Loucy (cell line): ENCODE data around the gene ANKRD16.
"Not testable (repeated sequence)": the region's sequence is repeated elsewhere in the genome, so short reads cannot be mapped to it uniquely, and the experiment has no call there.

ENCODE experiments used
- H2AFZ ChIP-seq: fragments of 200-600 bp; sonication (generic); 2 replicates; pipeline ENCODE4 v1.6.0; 2016; ENCODE audit warnings: antibody characterized with exemption, mild to moderate bottlenecking, low read length, moderate library complexity
- H3F3A ChIP-seq: fragments of 200-600 bp; 2 replicates; pipeline ENCODE4 v1.6.0; 2016; ENCODE audit warnings: antibody characterized with exemption, low read depth, mild to moderate bottlenecking
- H3K27me3 ChIP-seq: fragments of 200-600 bp; sonication (generic); 2 replicates; pipeline ENCODE4 v1.6.1; 2014; ENCODE audit warnings: low read length, mild to moderate bottlenecking; ENCODE audit not compliant: insufficient read depth, poor library complexity, severe bottlenecking
- H3K36me3 ChIP-seq: fragments of 200-600 bp; sonication (generic); 2 replicates; pipeline ENCODE4 v1.6.1; 2016; ENCODE audit warnings: low read length; ENCODE audit not compliant: insufficient read depth
- H3K4me1 ChIP-seq: fragments of 200-600 bp; sonication (generic); 2 replicates; pipeline ENCODE4 v1.5.1; 2014; ENCODE audit warnings: low read length, mild to moderate bottlenecking; ENCODE audit not compliant: insufficient read depth, poor library complexity, severe bottlenecking
- H3K4me2 ChIP-seq: fragments of 200-600 bp; sonication (generic); 2 replicates; pipeline ENCODE4 v1.6.0; 2014; ENCODE audit warnings: antibody characterized with exemption, low read length, low read depth, mild to moderate bottlenecking; ENCODE audit not compliant: poor library complexity, severe bottlenecking
- H3K4me3 ChIP-seq: fragments of 200-600 bp; sonication (generic); 2 replicates; pipeline ENCODE4 v1.5.1; 2014; ENCODE audit warnings: low read length, mild to moderate bottlenecking, mixed read lengths; ENCODE audit not compliant: poor library complexity, severe bottlenecking
- H3K79me2 ChIP-seq: fragments of 200-600 bp; sonication (generic); 2 replicates; pipeline ENCODE4 v1.6.1; 2014; ENCODE audit warnings: low read length; ENCODE audit not compliant: insufficient read depth
- H3K9ac ChIP-seq: fragments of 200-600 bp; sonication (generic); 2 replicates; pipeline ENCODE4 v1.6.0; 2014; ENCODE audit warnings: mild to moderate bottlenecking, low read depth, low read length, moderate library complexity; ENCODE audit not compliant: poor library complexity, severe bottlenecking
- H3K9me2 ChIP-seq: fragments of 200-600 bp; sonication (generic); replicated peaks from 2 replicates; pipeline ENCODE4 v1.6.1; 2016; ENCODE audit warnings: low read depth, low read length, mixed read lengths
- H3K9me3 ChIP-seq: fragments of 200-600 bp; sonication (generic); 2 replicates; pipeline ENCODE4 v1.6.1; 2014; ENCODE audit warnings: mild to moderate bottlenecking, antibody characterized with exemption, low read length, low read depth; ENCODE audit not compliant: insufficient read depth
- H4K20me1 ChIP-seq: fragments of 200-600 bp; sonication (generic); 2 replicates; pipeline ENCODE4 v1.6.0; 2014; ENCODE audit warnings: antibody characterized with exemption, low read length, mild to moderate bottlenecking; ENCODE audit not compliant: insufficient read depth, poor library complexity, severe bottlenecking
- EZH2phosphoT487 ChIP-seq: fragments of 200-600 bp; IDR thresholded peaks from 2 replicates; pipeline ENCODE4 v1.6.1; 2018; ENCODE audit warnings: antibody characterized with exemption, mild to moderate bottlenecking, moderate library complexity, borderline replicate concordance
- TF ChIP-seq, protein P1 (sequence below): fragments of 200-600 bp; sonication (generic); conservative IDR thresholded peaks from 2 replicates; pipeline ENCODE4 v1.5.1; 2014; ENCODE audit warnings: mild to moderate bottlenecking, antibody characterized with exemption, low read length

The ANKRD16 gene

DNA sequence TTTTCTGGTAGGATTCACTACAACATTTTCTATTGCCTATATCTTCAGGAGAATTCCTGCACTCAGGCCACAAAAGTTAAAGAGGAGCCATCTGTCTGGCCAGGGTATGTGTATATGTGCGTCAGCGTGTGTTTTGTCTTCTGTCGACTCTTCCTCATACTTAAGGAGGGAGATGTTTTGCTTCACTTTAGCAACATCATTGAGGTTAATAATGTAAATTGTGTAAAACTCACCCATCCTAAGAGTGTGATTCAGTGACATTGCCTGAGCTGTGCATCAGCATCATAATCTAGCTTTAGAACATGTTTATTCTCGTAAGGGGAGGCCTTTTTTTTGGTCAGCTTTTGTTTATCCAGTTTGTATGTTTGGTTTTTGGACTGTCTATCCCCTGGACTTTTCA is 24.0 kb upstream of the ANKRD16 start:
- Histone ChIP-seq H3K27me3 (no peaks in the 10 kb centered on the region), H3K4me3 (no peak overlapping the region), H3K36me3 (peaks cover 90% of the 10 kb centered on the region; the same call in 1 of the 2 replicates), H4K20me1 (no peaks in the 10 kb centered on the region), H2AFZ (no peak overlapping the region), H3K9me2 (no peaks in the 10 kb centered on the region), H3K79me2 (no peaks in the 10 kb centered on the region), H3K9me3 (no peaks in the 10 kb centered on the region), H3K4me1 (no peaks in the 10 kb centered on the region), H3K4me2 (no peak overlapping the region), H3F3A (no peaks in the 10 kb centered on the region), H3K9ac (no peak overlapping the region)
- TF ChIP-seq, protein P1, sequence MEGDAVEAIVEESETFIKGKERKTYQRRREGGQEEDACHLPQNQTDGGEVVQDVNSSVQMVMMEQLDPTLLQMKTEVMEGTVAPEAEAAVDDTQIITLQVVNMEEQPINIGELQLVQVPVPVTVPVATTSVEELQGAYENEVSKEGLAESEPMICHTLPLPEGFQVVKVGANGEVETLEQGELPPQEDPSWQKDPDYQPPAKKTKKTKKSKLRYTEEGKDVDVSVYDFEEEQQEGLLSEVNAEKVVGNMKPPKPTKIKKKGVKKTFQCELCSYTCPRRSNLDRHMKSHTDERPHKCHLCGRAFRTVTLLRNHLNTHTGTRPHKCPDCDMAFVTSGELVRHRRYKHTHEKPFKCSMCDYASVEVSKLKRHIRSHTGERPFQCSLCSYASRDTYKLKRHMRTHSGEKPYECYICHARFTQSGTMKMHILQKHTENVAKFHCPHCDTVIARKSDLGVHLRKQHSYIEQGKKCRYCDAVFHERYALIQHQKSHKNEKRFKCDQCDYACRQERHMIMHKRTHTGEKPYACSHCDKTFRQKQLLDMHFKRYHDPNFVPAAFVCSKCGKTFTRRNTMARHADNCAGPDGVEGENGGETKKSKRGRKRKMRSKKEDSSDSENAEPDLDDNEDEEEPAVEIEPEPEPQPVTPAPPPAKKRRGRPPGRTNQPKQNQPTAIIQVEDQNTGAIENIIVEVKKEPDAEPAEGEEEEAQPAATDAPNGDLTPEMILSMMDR: no peak
- TF ChIP-seq EZH2phosphoT487: no peak

DNA sequence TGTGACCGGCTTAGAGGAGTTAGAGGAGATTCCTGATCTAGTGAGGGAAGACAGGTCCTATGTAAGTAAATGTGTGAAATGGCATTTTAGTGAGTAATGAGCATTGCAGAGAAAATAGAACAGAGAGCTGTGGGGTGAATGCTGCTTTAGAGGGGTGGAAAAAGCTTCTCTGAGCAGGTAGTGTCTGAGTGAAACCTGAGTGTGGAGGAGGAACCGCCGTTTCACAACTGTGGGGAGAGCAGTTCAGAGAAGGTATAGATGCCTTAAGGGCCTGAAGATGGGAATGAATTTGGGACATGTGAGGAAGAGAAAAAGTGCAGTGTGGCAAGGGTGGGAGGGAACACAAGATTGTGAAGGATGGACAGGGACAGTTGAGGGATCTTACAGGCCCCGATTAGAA is 22.0 kb upstream of the ANKRD16 start:
- Histone ChIP-seq H2AFZ (no peak overlapping the region), H3K79me2 (no peaks in the 10 kb centered on the region), H3K9ac (no peak overlapping the region), H3F3A (no peaks in the 10 kb centered on the region), H3K36me3 (peaks cover 71% of the 10 kb centered on the region; the same call in 1 of the 2 replicates), H3K9me2 (no peaks in the 10 kb centered on the region), H3K4me2 (no peak overlapping the region), H3K9me3 (no peaks in the 10 kb centered on the region), H3K27me3 (no peaks in the 10 kb centered on the region), H3K4me1 (no peaks in the 10 kb centered on the region), H3K4me3 (no peak overlapping the region), H4K20me1 (no peaks in the 10 kb centered on the region)
- TF ChIP-seq, protein P1: no peak
- no peak for TF ChIP-seq EZH2phosphoT487

DNA sequence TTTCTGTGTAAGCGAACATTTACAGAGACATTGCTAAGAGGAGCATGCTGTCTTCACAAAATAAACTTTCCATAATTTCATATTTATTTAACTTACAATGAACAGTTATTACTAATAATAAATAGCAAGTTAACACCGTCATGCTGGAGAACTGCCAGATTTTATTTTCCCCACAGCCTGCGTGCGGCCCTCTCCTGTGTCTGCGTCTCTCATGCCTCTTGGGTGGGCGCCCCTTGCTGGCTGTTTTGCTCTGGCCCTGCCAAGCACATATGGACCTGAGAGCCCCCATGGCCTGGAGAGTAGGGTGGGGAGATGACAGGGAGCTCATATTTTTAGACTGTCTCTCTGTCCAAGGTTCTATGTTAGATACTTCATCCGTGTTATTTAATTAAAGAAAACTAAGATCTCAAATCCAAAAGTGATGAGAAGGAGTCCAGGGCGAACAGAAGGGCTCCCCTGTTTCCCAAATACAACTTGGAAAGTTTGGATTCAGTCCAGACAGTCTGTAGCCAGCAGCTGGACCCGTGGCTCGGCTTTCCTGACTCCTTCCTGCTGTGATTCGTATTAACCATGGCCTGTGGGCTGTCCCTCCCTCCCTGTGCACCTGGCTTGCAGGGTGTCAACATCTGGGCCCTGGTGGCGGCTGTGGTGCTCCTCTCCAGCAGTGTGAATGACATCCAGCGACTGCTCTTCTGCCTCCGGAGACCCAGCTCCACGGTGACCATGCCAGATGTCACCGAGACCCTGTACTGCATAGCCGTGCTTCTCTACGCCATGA is 20.8 kb upstream of the ANKRD16 start:
- Histone ChIP-seq H3K27me3 (no peaks in the 10 kb centered on the region), H4K20me1 (no peaks in the 10 kb centered on the region), H3K9me2 (no peaks in the 10 kb centered on the region), H3K79me2 (no peaks in the 10 kb centered on the region), H2AFZ (no peak overlapping the region), H3K9me3 (no peaks in the 10 kb centered on the region), H3K9ac (no peak overlapping the region), H3K4me2 (no peak overlapping the region), H3K4me1 (no peaks in the 10 kb centered on the region), H3F3A (no peaks in the 10 kb centered on the region), H3K36me3 (peaks cover 64% of the 10 kb centered on the region; the same call in 1 of the 2 replicates), H3K4me3 (no peak overlapping the region)
- TF ChIP-seq EZH2phosphoT487: no peak
- TF ChIP-seq, protein P1: no peak

DNA sequence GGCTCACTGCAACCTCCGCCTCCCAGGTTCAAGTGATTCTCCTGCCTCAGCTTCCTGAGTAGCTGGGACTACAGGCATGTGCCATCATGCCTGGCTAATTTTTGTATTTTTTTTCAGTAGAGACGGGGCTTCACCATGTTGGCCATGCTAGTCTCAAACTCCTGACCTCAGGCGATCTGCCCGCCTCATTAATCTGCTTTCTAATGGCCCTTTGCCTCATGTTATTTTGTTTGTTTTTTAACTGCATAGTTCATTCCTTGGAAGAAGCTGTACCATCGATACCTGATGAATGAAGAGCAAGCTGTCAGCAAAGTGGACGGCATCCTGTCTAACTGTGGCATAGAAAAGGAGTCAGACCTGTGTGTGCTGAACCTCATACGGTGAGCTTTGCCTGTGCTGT is 19.0 kb upstream of the ANKRD16 start:
- H3K4me2 ChIP-seq, H3F3A ChIP-seq, H3K4me3 ChIP-seq, H3K9me2 ChIP-seq, H3K27me3 ChIP-seq, H2AFZ ChIP-seq, H3K79me2 ChIP-seq, H4K20me1 ChIP-seq, H3K9ac ChIP-seq, H3K9me3 ChIP-seq, H3K4me1 ChIP-seq: not testable (repeated sequence)
- H3K36me3 ChIP-seq: peaks cover 49% of the 10 kb centered on the region; the same call in 1 of the 2 replicates
